Amygdala (tissue), 56 donors: ENCODE measurements around the gene GLS.
"Not testable (repeated sequence)": the region's sequence is repeated elsewhere in the genome, so short reads cannot be mapped to it uniquely, and the experiment has no call there.

ENCODE experiments used
- DNase-seq, 56 donors: peaks; one replicate each; lab custom pipeline; 2025; lab: John Stamatoyannopoulos, UW

The GLS gene

DNA sequence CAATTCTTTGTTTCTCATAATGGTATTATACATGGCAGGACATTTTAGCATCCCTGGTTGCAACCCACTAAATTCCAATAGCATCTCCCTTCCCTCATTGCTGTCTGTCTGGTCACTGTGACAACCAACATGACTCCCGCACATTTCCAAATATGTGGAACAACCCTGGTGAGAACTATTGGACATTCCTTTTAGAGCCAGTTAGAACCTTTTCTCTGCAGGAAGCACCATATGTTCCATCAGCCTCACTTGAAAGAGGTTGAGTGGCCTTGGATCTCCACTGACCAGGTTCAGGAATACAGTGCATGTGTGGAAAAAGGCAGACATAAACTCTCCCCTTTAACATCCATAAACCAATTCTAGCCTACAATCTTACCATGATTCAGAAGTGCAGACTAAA, 25.9 kb upstream of the GLS start:
- DNase-seq, result no peak

GRCh38 chr2:190855245-190855644, 25.4 kb upstream of the GLS start:
- no peak for DNase-seq

GRCh38 chr2:190856985-190857384, 23.6 kb upstream of the GLS start:
- DNase-seq, result no peak

- no peak for DNase-seq
These were observed 21.8 kb upstream of the GLS start for GRCh38 chr2:190858817-190859216.

DNA sequence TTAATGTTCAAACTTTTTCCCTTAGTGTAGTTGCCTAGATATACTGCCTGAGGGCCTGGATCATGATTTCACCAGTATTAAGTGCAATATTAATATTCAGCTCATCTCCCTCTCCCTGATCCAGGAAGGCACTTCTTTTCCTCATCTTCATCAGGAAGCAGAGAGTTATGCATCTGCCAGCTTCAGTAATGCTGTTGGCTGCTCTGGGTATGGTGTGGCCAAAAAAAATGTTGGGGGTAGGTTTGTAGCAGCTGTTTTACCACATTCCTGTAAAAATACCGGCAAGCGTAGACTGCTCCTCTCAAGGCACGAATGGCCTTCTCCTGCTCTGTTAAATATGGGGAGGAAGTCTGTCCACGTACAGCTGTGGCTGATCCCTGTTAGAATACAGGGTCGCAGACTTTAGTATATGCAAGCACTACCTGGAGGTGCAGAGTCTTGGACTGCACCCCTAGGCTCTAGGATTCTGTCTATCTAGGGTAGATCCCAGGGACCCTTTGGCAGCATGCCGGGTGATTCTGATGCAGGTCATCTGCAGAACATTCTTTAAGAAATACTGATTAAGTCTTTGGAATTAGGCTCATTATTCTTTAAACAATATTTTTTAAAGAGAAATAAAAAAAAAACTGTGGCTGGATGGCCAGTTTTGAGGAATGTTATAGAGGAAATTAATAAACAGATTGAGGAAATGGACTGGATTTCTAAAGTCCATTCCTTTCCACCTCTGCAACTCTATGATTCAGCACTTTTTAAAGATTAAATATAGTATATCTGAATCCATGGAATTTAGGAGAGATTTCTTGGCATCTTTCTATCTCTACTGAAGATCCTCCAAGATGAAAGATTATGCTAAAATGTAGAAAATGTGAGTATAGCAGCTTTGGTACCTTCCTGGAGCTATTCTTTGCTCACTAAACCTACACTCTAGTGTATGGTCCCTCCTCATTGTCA, 21.0 kb upstream of the GLS start:
- no peak for DNase-seq

DNA sequence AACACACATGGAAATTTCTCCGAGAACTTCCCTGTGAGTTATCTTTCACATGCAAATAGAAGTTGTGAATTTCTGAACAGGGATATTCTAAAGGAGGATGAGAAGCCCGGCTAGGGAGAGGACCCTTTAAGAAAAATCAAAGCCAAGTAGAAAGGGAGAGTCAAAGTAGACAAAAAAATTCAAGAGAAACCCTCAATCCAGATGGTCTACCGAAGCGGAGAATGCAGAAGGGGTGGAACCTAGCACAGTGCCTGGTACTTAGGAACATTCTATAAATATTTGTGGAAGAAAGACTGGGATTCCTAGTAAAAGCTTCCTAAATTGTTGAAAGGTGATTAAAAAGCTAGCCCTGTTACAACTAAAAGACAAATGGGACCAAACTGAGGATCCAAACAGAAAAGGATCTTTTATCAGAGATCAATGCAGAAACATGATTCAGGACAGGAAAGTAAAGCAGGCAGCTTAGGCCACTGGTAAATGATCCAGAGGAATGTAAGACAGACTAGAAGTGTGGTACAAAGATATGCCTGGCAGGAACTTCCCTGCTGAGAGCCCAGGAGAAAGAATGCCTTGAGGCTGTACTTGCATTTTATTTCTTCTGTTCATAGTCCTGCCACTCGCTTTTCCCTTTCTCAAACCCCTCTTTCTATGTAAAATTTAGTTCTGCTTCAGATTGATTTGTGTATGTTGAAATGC, 19.5 kb upstream of the GLS start:
- no peak for DNase-seq

DNA sequence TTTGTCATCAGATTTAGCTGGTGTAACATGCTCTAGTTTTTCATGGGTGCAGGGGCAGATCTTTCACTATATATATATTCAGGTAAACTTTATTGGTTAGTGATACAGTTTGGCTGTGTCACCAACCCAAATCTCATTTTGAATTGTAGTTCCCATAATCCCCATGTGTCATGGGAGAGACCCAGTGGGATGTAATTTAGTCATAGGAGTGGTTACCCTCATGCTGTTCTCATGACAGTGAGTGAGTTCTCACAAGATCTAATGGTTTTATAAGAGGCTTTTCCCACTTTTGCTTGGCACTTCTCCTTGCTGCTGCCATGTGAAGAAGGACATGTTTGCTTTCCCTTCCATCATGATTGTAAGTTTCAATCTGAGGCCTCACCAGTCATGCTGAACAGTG, 18.5 kb upstream of the GLS start:
- DNase-seq, result not testable (repeated sequence)

GRCh38 chr2:190862571-190862991, 18.0 kb upstream of the GLS start:
- DNase-seq, result no peak

DNA sequence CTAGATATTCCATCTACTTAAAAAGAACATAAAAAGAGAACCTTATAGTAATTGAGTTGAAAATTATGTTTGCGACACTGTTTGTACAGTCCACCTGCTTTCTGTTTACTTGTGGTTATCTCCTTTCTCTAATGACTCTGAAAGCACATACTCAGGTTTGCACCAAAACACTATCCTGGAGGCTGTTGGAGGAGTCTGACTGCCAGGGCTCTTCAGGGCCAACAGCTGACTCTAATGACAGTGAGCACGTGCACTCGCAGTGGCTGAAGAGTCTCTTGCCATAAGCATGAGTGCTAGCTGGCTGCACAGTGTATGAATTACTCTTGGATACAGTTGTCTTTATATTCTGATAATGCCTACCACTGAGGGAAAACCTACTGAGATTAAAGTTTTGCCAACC, 16.7 kb upstream of the GLS start:
- no peak for DNase-seq

GRCh38 chr2:190864375-190864774, 16.2 kb upstream of the GLS start:
- DNase-seq, result no peak

DNA sequence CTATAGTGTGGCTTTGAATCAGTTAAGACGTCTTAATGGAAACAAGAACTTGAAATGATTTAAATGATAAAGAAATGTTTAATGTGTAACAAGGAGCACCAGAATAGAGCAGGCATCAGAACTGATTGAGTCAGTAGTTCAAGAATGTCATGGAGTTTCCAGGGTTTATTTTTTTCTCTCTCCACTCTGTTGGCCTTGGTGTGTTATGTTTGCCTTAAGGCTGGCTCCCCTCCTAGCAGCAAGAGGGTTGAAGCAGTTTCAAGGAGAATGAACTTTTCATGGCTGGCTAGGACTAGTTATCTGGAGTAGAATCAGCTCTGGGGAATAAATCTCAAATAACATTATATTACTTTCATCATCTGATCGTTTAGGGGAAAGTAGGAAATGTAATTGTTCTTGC, 13.4 kb upstream of the GLS start:
- DNase-seq, result no peak

DNA sequence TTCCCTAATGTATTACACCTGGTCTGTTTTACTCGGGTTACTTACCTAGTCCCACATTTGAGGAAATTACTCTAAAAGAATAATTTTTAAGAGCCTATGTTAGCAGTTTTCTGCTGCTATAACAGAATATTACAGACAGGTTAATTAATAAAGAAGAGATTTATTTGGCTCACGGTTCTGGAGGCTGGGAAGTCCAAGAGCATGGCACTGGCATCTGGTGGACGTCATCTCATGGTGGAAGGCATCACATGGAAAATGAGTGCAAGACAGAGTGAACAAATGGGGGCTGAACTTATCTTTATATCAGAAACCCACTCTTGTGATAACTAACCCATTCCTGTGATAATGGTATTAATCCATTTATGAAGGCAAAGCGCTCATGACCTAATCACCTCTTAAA, 12.8 kb upstream of the GLS start:
- no peak for DNase-seq

- DNase-seq, result no peak
These were observed 10.9 kb upstream of the GLS start for GRCh38 chr2:190869721-190870120.

DNA sequence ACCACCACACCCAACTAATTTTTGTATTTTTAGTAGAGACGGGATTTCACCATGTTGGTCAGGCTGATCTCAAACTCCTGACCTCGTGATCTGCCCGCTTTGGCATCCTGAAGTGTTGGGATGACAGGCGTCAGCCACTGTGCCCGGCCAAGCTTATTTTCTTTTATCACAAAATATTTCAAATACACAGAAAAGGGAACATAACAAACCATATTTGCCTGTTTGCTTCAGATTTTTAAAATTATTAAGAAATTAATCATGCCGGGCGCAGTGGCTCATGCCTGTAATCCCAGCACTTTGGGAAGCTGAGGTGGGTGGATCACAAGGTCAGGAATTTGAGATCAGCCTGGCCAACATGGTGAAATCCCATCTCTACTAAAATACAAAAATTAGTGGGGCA, 7.2 kb upstream of the GLS start:
- DNase-seq, result not testable (repeated sequence)

- DNase-seq, result no peak
These were observed 4.7 kb upstream of the GLS start for GRCh38 chr2:190875891-190876290.

- DNase-seq, result no peak
These were observed 4.0 kb upstream of the GLS start for GRCh38 chr2:190876631-190877030.

GRCh38 chr2:190877436-190877835, 3.2 kb upstream of the GLS start:
- DNase-seq, result no peak

- DNase-seq, result peak in 1 of 56 donors; percentile 1
These were observed 895 bp upstream of the GLS start for GRCh38 chr2:190879474-190880377.

DNA sequence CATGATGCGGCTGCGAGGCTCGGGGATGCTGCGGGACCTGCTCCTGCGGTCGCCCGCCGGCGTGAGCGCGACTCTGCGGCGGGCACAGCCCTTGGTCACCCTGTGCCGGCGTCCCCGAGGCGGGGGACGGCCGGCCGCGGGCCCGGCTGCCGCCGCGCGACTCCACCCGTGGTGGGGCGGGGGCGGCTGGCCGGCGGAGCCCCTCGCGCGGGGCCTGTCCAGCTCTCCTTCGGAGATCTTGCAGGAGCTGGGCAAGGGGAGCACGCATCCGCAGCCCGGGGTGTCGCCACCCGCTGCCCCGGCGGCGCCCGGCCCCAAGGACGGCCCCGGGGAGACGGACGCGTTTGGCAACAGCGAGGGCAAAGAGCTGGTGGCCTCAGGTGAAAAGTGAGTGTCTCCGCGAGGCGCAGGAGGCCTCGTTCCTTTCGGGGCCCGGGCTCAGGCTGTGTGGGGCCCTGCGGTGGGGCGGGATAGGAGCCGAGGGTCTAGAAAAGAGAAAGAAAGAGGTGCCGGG, 520 bp downstream of the GLS start:
- peak in 10 of 56 donors; percentile 7 to 63 (median 46) for DNase-seq

DNA sequence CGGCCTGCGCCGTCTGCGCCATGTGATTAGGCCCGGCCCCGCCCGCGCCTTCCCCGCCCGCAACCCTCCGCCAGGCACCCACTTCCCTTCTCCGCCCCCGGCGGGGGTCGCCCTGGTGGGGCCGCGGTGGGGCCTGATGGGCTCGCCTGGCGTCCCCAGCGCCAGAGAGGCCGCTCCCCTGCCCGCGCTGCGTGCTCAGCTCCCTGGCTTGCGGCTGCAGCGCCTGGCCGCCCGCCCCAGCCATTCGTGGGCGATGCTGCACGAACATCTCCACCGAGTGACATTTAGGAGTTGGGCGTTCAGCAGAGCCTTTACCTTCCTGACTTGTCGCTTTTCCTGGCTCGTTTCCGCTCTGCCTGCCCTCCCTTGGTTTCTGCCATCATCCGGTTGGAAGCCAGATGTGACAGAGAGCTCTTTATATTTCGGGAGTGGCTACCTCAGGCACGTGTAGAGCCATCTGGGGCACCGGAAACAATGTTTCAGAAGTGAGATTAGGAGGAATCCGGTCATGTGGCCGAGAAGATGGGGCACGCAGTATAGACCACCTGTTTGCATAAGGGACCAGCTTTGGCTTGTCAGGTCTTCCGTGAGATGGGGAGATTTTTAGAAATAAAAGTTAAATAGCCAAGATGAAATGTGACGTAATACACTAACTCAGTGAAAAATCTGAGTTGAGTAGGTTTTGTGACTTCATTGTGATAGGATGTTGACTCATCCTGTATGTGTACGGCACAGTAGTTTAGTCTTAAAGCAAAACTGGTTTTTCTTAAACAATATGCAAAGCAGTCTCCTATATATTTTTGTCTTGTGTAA, 1.2 kb downstream of the GLS start:
- peak in 44 of 56 donors; percentile 6 to 77 (median 52) for DNase-seq
